Parathyroid adenoma (tissue), 2 donors: ENCODE data around the gene F7.

Experiments used
- H2AFZ ChIP-seq: fragments of 300-600 bp; sonication (generic); one replicate; pipeline ENCODE4 v1.7.0; 2017; ENCODE audit warnings: antibody characterized with exemption, mild to moderate bottlenecking
- H3K27ac ChIP-seq: fragments of 300-600 bp; sonication (generic); one replicate; pipeline ENCODE4 v1.7.0; 2017
- H3K27me3 ChIP-seq: fragments of 300-600 bp; sonication (generic); one replicate; pipeline ENCODE4 v1.7.0; 2017; ENCODE audit warnings: low read length; ENCODE audit not compliant: control insufficient read depth, insufficient read depth
- H3K36me3 ChIP-seq: fragments of 300-600 bp; sonication (generic); one replicate; pipeline ENCODE4 v1.7.0; 2017; ENCODE audit warnings: low read length; ENCODE audit not compliant: control insufficient read depth, insufficient read depth
- H3K4me1 ChIP-seq: fragments of 300-600 bp; sonication (generic); one replicate; pipeline ENCODE4 v1.7.0; 2017; ENCODE audit warnings: control low read depth
- H3K4me2 ChIP-seq: fragments of 300-600 bp; sonication (generic); one replicate; pipeline ENCODE4 v1.7.0; 2017; ENCODE audit warnings: low read length
- H3K4me3 ChIP-seq: fragments of 300-600 bp; sonication (generic); one replicate; pipeline ENCODE4 v1.7.0; 2017; ENCODE audit warnings: low read depth, low read length
- H3K79me2 ChIP-seq: fragments of 300-600 bp; sonication (generic); one replicate; pipeline ENCODE4 v1.7.0; 2017; ENCODE audit warnings: control low read depth
- H3K9ac ChIP-seq: fragments of 300-600 bp; sonication (generic); one replicate; pipeline ENCODE4 v1.7.0; 2017; ENCODE audit warnings: mild to moderate bottlenecking
- H3K9me3 ChIP-seq: fragments of 300-600 bp; sonication (generic); one replicate; pipeline ENCODE4 v1.7.0; 2017; ENCODE audit warnings: low read length; ENCODE audit not compliant: control insufficient read depth
- TF ChIP-seq, protein P1 (sequence below): fragments of 300-600 bp; sonication (generic); IDR thresholded peaks from one replicate; pipeline ENCODE4 v1.7.0; 2017; ENCODE audit warnings: antibody characterized with exemption, mild to moderate bottlenecking
- donor health status: primary hyperparathyroidism.

F7 gene

DNA sequence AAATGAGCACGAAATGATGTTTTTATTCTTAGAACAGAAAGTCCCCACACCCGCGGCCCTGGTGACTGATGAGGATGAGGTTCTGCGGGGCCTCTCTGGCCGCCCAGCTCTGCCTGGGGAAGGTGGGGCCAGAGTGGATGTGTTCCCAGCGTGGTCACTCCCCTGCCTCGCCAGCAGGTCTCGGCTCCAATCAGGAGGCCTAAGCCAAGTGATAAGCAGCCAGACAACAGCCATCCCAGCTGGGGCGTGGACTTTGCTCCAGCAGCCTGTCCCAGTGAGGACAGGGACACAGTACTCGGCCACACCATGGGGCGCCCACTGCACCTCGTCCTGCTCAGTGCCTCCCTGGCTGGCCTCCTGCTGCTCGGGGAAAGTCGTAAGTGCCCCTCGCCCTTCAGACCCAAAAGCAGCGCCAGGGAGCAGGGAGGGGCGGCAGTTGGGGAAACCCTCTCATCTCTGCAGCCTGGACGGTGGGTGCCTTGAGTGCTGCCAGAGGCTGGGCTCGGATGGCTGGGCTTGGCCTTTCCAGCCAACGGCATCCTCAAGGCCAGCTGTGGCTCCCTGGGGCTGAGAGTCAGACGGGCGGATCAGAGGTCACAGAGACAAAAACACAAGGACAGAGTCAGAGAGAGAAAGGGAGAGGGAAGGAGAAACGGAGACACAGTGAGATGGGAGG lies 17.1 kb downstream of the F7 start, which contains the start of gene F10:
Gene F10 (plus strand): TSS at position 250 of the 676 bp plus-strand sequence. CDS start 57 bp downstream, at position 307.
- Histone ChIP-seq H3K4me2 (no peak within 1 kb of the TSS), H3K79me2 (no peaks in the 10 kb centered on the region), H3K9me3 (no peaks in the 10 kb centered on the region), H3K9ac (no peak within 1 kb of the TSS), H3K4me1 (no peaks in the 10 kb centered on the region), H2AFZ (no peak within 1 kb of the TSS), H3K27ac (no peak within 1 kb of the TSS), H3K4me3 (no peak within 1 kb of the TSS), H3K27me3 (no peaks in the 10 kb centered on the region), H3K36me3 (no peaks in the 10 kb centered on the region)
- TF ChIP-seq, protein P1, sequence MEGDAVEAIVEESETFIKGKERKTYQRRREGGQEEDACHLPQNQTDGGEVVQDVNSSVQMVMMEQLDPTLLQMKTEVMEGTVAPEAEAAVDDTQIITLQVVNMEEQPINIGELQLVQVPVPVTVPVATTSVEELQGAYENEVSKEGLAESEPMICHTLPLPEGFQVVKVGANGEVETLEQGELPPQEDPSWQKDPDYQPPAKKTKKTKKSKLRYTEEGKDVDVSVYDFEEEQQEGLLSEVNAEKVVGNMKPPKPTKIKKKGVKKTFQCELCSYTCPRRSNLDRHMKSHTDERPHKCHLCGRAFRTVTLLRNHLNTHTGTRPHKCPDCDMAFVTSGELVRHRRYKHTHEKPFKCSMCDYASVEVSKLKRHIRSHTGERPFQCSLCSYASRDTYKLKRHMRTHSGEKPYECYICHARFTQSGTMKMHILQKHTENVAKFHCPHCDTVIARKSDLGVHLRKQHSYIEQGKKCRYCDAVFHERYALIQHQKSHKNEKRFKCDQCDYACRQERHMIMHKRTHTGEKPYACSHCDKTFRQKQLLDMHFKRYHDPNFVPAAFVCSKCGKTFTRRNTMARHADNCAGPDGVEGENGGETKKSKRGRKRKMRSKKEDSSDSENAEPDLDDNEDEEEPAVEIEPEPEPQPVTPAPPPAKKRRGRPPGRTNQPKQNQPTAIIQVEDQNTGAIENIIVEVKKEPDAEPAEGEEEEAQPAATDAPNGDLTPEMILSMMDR: no peak

DNA sequence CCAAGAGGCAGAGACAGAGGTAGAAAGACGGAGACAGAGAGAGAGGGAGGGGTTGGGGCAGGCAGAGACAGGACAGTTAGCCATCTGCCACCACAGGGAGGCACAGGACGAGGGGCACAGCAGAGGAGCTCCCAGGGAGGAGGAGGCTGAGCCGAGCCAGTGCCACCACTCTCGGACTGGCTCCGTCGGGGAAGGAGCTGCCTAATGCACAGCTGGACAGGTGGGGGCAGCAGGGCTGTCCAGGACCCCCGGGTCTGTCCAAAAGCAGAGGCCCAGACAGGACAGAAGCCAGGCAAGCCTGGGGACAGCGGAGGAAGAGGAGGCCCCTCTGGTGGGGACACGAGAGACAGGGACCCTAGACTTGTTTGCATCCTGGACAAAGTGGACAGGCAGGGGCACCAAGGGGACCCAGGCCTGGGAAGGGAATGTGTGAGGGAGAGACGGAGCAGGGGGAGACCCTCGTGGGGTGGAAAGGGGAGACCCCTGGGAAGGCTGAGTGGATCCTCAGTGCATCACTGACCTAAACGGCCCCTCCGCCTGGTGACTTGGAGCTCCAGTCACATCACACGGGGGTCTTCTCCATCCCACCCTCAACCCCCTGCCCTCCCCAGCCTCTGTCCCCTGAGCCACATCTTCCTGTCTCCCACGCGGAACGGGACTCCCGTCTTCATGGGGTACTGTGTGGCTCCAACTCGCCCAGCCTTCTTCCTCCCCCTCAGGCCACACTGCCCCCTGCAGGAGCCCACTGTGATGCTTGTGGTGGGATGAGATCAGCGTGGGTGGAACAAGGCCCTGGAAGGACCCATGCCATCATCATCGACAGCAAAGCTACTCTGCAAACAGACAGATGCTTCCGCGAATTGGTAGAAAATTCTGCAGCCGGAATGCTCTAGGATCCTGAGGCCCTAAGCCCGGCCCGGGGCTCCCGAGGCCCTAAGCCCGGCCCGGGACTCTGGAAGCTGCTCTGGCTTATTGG lies 17.9 kb downstream of the F7 start:
- H2AFZ ChIP-seq: no peak overlapping the region
- H3K4me1 ChIP-seq: no peaks in the 10 kb centered on the region
- H3K36me3 ChIP-seq: no peaks in the 10 kb centered on the region
- H3K4me2 ChIP-seq: no peak overlapping the region
- no peaks in the 10 kb centered on the region for H3K27me3 ChIP-seq
- H3K4me3 ChIP-seq: no peak overlapping the region
- H3K9me3 ChIP-seq: no peaks in the 10 kb centered on the region
- H3K79me2 ChIP-seq: no peaks in the 10 kb centered on the region
- no peak overlapping the region for H3K27ac ChIP-seq
- no peak overlapping the region for H3K9ac ChIP-seq
- TF ChIP-seq, protein P1: no peak

DNA sequence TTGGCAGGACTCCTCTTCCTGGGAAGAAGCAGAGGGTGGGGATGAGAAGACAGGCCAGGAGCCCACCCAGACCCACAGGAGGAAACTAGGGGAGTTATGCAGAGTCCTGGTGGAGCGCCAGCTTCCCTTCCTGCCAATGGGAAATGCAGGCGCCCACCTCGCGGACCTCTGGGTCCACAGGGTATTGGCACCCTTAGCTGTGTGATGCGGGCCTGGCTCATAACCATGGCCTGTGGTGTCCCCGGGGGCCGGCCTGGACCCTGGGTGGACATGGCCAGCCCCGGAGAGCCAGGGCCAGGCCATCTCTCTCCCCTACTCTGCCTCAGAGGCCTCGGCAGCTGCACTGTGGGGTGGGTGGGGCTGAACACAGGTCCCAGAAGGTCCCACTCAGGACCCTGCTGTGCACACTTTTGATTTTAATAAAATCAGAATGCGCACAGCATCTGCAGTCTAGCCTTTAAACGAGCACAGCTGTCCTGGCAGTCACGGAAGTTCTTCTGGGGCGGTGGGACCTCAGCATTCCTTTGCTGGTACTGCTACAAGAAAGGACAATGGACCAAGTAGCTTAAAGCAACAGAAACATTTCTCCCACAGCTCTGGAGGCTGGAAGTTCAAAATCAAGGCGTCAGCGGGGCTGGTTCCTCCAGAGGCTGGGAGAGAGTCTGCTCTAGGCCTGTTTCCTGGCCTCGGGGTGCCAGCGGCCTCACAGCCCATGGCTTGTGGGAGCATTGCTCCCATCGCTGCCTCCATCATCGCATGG lies 18.8 kb downstream of the F7 start:
- Histone ChIP-seq H3K9me3 (no peaks in the 10 kb centered on the region), H3K4me3 (no peak overlapping the region), H3K9ac (no peak overlapping the region), H3K36me3 (no peaks in the 10 kb centered on the region), H3K79me2 (no peaks in the 10 kb centered on the region), H3K27ac (no peak overlapping the region), H3K4me2 (no peak overlapping the region), H3K27me3 (no peaks in the 10 kb centered on the region), H2AFZ (no peak overlapping the region), H3K4me1 (no peaks in the 10 kb centered on the region)
- TF ChIP-seq, protein P1: no peak

DNA sequence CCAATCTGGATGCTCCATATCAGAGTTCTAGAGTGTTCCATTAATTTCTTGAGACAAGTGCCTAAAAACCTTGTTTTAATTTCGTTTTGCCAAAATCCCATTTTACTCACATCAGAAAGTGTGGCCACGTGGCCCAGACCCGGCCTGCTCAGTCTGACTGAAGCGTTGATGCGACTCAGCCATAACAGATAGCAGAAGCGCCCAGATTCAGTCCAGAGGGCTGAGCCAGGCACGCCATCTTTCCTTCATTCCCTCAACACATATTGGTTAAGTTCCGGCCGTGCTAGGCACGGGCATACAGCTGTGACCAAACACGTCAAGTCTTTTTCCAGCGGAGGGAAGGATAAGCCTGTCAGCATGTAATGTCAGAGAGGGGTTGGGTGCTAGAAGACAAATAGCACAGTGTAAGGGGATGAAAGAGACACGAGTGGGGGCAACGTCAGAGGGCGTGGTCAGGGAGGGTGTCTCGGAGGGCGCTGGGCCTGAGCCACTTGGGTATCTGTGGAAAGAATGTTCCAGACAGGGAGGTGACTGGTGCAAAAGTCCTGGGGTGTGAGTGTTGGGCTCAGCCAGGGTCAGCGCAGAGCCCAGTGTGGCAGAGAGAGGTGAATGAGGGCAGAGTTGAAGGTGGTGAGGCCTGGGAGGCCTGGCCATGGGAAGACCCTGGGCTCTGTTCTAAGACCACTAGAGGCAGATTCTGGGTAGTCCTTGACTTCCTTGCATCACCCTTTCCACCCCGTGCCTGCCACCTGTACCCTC lies 20.1 kb downstream of the F7 start:
- no peaks in the 10 kb centered on the region for H3K9me3 ChIP-seq
- H3K27ac ChIP-seq: no peak overlapping the region
- TF ChIP-seq, protein P1: no peak
- no peak overlapping the region for H3K4me2 ChIP-seq
- no peaks in the 10 kb centered on the region for H3K4me1 ChIP-seq
- no peaks in the 10 kb centered on the region for H3K79me2 ChIP-seq
- H3K36me3 ChIP-seq: no peaks in the 10 kb centered on the region
- H3K4me3 ChIP-seq: no peak overlapping the region
- H3K27me3 ChIP-seq: no peaks in the 10 kb centered on the region
- H3K9ac ChIP-seq: no peak overlapping the region
- H2AFZ ChIP-seq: no peak overlapping the region
